Stimulated activated CD4-positive, alpha-beta T cell treated with anti-CD3 and anti-CD28 coated beads, TNF-alpha, amount 100 ng/mL, for 48 hours (primary cell): ENCODE data around the gene SPEF1.

Source experiments
- DNase-seq, 3 donors: peaks; one replicate each; pipeline ENCODE4 v3.0.0-alpha.2; 2020; ENCODE audit warnings: low read depth in 3 of 3

The SPEF1 gene

GRCh38 chr20:3766422-3767109 is 14.7 kb downstream of the SPEF1 start:
- DNase-seq: no peak

- no peak for DNase-seq
Measured at GRCh38 chr20:3765171-3765882, 15.9 kb downstream of the SPEF1 start.

DNA sequence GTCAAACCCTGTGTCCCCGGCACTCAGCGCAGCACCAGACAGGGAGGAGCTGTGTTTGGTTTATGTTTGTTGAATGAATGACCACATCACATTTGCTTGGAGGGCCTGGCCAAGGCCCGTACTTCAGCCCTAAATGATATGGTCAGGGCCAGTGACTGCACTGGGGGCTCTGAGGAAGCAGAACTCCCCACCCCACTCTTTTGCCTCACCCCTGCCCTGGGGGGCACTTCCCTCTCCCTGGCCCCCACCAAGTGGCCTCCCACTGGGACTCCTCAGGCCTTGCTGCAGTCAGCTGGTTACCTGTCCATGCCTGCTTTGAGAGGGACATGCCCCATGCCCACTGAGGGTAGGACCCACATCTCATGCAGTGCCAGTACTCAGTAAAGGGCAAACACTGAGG is 16.6 kb downstream of the SPEF1 start:
- no peak for DNase-seq

GRCh38 chr20:3763671-3764601 is 17.3 kb downstream of the SPEF1 start:
- no peak for DNase-seq

GRCh38 chr20:3760655-3761348 is 20.4 kb downstream of the SPEF1 start:
- no peak for DNase-seq

- DNase-seq: no peak
Measured at GRCh38 chr20:3759884-3760283, 21.4 kb downstream of the SPEF1 start.

DNA sequence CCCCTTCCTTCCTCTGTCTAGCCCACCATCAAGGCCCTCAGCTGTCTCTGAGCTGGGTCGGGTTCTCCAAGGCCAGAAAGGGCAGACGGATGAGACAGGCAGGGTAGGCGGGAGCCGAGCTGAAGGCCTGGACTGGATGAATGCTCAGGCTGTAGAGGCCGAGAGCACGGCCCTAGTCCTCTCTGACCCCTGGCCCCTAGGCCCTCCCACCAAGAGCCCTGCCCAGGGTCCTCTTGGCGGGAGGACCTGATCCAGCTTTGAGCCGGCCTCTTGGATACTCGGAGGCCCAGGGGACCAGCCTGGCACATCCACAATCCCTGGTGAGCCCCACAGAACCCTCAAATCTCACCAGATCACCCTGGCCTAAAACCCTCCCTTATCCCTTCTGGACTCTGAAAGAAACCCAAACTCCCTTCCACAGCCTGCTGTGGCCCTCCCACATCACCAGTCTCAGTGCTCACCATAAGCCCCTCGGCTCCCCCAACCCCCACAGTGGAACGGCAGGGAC is 21.9 kb downstream of the SPEF1 start:
- DNase-seq: no peak

DNA sequence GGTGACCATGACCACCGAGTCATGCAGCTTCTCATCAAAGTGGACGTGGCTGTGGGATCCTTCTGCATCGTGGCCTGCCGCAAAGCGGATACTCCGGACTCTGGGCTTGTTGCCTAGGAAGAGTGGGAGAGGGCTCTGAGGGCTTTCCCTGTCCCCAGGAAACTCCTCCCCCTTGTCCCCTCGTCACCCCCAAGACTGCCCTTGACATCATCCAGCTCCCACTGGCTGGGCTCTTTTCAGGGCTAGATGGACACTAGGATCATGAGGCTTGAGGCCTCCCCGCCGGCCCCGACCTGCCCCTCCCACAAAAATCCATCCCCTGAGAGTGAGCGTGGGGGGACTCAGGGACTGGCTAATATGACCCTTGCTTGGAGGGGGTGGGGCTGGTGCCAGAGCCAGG is 22.7 kb downstream of the SPEF1 start:
- no peak for DNase-seq

- DNase-seq: no peak
Measured at GRCh38 chr20:3757268-3757667, 24.0 kb downstream of the SPEF1 start.

- DNase-seq: no peak
Measured at GRCh38 chr20:3755814-3756480, 25.3 kb downstream of the SPEF1 start.

- no peak for DNase-seq
Measured at GRCh38 chr20:3755269-3755668, 26.0 kb downstream of the SPEF1 start.

DNA sequence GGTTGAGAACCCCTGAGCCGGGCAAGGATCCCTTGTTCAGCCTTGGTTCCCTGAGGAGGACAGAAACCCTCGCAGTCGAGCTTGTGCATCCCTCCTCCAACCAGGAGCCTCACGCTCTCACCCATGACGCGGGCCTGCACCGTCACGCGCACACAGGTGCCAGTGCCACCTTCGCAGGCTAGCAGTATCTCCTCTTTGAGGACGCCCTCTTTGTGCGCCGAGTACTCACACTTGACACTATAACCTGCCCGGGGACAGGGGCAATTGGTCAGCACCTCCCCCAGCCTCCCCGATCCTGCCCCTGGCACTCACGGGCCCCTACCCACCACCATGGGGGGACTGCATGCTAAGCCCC is 27.0 kb downstream of the SPEF1 start:
- DNase-seq: no peak

DNA sequence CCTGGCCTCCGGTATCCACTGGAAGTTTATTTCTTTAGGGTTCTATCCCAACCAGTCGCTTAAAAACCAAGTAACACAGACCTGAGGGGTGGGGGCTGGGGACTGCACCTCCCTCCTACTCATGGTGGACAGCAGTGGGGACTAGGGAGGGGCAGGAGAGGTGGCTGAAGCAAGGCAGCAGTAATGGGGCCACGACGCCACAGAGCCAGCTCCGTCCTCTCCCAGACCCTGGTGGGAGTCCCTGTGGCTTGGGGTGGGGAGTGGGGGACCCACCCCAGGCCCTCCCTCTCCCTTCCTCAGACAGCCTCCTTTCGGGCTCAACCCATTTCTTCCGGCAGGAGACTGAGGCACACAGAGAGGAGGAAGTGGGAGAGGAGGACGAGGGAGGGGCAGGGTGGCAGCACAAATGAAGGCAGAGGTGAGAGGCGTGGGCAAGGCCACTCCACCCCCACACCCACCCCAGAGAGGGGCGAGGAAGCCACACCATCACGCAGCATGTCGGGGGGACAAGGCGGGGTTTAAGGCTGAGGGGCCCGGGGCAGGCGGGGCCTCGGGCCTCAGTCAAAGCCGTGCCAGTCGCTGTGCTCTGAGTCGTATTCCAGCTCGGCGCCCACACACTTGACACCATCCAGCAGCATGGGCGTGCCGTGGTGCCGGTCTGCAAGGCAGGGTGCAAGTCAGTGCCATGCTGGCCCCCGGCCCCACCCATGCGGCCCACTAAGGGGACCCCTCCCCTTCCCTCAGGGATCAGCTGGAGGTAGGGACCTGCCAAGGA is 27.6 kb downstream of the SPEF1 start:
- no peak for DNase-seq

- peak in 2 of 3 donors; percentile 37 to 48 for DNase-seq
Measured at GRCh38 chr20:3753098-3753497, 28.1 kb downstream of the SPEF1 start.

GRCh38 chr20:3752386-3752759 is 28.9 kb downstream of the SPEF1 start:
- DNase-seq: no peak

DNA sequence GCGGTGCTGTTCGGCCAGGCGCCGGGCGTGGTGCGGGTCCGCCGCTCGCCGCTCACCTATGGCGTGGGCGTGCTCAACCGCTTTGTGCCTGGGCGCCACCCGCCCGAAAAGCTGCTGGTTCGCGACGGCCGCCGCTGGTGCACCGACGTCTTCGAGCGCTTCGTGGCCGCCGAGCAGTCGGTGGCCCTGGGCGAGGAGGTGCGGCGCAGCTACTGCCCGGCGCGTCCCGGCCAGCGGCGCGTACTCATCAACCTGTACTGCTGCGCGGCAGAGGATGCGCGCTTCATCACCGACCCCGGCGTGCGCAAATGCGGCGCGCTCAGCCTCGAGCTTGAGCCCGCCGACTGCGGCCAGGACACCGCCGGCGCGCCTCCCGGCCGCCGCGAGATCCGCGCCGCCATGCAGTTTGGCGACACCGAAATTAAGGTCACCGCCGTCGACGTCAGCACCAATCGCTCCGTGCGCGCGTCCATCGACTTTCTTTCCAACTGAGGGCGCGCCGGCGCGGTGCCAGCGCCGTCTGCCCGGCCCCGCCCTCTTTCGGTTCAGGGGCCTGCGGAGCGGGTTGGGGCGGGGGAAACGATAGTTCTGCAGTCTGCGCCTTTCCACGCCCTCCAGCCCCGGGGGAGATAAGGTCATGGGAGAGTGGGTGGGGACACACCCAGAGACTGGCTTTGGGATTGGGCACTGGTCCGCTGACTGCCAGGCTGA is 29.4 kb downstream of the SPEF1 start:
- DNase-seq: peak in 2 of 3 donors; percentile 23 to 41

- DNase-seq: no peak
Measured at GRCh38 chr20:3751305-3751674, 30.0 kb downstream of the SPEF1 start.

DNA sequence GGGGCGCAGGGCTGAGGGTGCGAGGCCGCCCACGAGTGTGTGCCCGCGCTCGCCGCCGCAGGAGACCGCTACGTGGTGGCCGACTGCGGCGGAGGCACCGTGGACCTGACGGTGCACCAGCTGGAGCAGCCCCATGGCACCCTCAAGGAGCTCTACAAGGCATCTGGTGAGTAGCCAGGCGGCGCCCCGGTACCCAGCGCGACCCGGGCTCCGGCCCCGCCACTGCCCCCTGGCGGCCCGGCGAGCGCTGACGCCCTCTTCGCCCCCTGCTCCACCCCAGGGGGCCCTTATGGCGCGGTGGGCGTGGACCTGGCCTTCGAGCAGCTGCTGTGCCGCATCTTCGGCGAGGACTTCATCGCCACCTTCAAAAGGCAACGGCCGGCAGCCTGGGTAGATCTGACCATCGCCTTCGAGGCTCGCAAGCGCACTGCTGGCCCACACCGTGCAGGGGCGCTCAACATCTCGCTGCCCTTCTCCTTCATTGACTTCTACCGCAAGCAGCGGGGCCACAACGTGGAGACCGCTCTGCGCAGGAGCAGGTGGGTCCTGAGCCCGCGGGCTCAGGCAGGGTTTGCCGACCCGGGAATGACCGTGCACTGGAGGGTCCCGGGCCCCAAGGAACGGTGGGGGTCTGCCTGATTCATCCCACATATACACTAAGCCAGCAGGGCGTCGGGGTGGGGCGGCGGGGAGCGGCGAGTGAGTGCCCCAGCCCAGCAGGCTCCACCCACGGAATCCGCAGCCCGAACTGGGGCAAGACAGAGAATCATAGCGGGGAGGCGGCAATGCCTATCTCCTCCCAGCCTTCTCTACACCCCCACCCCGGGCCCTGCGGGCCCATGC is 31.3 kb downstream of the SPEF1 start:
- peak in 1 of 3 donors; percentile 26 for DNase-seq
